ENCODE data around the gene PYDC1. TPM values are rescaled to one million over a fixed set of nuclear protein-coding genes. Genes with fewer than 3 reads are reported as not detected.

PYDC1 gene
- total and polyA plus RNA-seq, 2 of the 8 experiments (the other 6 are each of a cell fraction or from before 2014, with no cell fraction given), result 3.5 to 11.1 TPM

DNA sequence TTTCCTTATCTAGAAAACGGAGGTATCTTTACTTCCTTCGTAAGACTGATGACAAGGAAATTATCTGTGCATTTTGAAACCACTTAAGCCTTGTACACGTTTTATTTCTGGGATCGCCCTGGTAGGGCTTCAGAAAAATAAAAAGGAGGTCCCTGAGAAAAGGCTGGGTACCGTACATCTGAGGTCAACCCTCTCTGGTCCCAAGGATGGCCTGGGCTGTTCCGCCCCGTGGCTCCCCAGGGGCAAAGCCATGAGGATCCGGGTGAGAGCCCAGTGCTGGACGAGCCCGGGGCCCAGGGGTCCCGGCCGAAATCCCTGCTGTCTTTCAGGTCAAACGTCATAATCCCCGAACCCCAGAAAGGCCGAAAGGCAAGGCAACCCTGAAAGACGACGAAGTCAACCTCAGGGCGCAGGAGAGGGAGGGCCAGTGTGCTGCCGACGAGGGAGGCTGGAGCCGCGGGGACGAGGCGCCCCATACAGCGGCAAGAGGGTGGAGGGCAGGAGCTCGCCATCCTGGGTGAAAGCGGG, 37.7 kb downstream of the PYDC1 start (continued):
- peak; percentile 57; the same call in 1 of the 2 replicates for TF ChIP-seq BACH1 (IDR thresholded peaks at IDR 0.05; ENCODE audit: low read length)
- TF ChIP-seq, protein P1, sequence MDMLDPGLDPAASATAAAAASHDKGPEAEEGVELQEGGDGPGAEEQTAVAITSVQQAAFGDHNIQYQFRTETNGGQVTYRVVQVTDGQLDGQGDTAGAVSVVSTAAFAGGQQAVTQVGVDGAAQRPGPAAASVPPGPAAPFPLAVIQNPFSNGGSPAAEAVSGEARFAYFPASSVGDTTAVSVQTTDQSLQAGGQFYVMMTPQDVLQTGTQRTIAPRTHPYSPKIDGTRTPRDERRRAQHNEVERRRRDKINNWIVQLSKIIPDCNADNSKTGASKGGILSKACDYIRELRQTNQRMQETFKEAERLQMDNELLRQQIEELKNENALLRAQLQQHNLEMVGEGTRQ (IDR thresholded peaks at IDR 0.05; ENCODE audit: low read length), result no peak
- TF ChIP-seq, protein P2, sequence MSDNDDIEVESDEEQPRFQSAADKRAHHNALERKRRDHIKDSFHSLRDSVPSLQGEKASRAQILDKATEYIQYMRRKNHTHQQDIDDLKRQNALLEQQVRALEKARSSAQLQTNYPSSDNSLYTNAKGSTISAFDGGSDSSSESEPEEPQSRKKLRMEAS (IDR thresholded peaks at IDR 0.05), result no peak
- no peak for TF ChIP-seq TEAD4 (IDR thresholded peaks at IDR 0.05; ENCODE audit: low read depth, low read length)
- no peak for TF ChIP-seq SIX5 (IDR thresholded peaks at IDR 0.05; ENCODE audit: low read depth, low read length)
- no peak for TF ChIP-seq GABPA (IDR thresholded peaks at IDR 0.05; ENCODE audit: borderline replicate concordance, insufficient read depth, low read length)
- peak in 1 of 2 experiments; percentile 21; a peak in 1 of 4 replicates for TF ChIP-seq SIN3A (conservative IDR thresholded peaks at IDR 0.05 in 1 of 2, IDR thresholded peaks at IDR 0.05 in 1 of 2; ENCODE audit: low read depth in 1 of 2, low read length in 2 of 2)
- TF ChIP-seq EZH2 (IDR thresholded peaks at IDR 0.05; ENCODE audit: low read depth, low read length, severe bottlenecking), result no peak
- TF ChIP-seq RXRA (IDR thresholded peaks at IDR 0.05; ENCODE audit: insufficient read depth, low read depth, low read length), result no peak
- TF ChIP-seq BRCA1 (IDR thresholded peaks at IDR 0.05; ENCODE audit: low read depth, low read length), result no peak

Measured in H1 (cell line).